ENCODE measurements around the gene ZNF446.

- TF ChIP-seq CTCF (IDR thresholded peaks at IDR 0.05) (no peak), ZFX (IDR thresholded peaks at IDR 0.05; ENCODE audit: borderline replicate concordance) (no peak)
Observed at GRCh38 chr19:58474291-58474996, 1.7 kb upstream of the ZNF446 start.

All from 22Rv1 (cell line).